Dedifferentiated amniotic fluid mesenchymal stem cell (primary cell): Measurements from ENCODE around the gene MKRN2OS.
A peak's percentile ranks its signal among the peaks of the same experiment; 100 is the strongest.

Experiments
- DNase-seq: peaks from one replicate; pipeline ENCODE4 v3.0.0-alpha.2; 2016; ENCODE audit errors: extremely low spot score

MKRN2OS gene

DNA sequence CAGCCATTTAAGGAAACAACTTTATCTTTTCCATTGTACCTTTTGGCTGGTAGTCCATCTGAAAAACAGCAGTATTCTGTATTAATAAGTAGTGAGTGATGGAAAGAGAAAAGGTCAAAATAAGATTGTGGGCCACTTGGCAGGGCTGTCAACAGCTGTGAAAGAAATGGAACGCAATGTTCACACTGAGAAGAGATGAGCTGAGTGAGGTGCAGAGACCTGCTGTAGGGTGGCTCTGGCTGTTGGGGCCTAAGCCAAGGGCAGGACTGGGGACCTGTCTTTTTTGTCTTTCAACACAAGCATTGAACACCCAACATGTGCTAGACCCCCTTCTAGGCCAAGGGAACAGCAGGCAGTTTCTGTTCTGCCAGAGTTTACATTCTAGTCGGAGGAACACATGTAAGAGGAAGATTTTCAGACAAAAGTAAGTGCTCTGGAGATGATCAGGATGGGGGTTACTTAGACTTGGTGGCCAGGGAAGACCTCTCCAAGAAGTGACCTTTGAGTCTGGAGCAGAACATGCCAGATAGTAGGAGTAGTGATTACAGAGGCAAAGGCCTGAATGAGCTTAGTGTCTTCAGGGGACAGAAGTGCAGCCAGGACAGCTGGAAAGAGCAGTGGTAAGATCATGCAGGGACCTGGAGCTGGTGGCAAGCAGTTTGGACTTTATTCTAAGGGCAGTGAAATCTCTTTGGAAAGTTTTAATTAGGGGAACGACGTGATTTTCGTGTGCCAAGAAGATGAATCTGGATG is 31.4 kb downstream of the MKRN2OS start:
- no peak for DNase-seq

DNA sequence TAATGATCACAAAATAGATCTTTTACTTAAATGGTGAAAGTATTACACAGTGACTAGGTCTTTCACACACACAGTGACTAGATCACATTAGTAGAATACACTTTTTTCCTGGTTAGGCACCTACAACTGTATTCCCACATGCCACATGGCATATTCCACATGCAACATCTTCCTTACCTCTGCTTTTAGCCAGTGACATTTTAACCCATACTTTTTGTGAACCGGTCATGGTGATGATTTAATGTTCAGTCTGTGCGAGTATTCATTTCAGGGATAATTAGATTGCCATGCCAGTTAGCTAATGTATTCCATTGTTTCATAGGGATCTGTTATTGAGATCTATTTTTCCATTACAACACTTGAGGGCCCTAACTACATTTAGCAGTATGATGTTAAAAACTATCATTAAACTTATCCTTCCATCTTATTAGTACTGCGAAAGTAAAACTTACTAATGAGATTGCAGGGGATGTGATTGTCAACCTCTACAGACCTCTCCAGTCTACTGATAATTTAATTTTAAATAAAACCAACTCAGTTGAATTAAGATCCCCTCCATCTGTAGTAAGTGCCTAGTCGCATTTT is 32.7 kb downstream of the MKRN2OS start:
- no peak for DNase-seq

DNA sequence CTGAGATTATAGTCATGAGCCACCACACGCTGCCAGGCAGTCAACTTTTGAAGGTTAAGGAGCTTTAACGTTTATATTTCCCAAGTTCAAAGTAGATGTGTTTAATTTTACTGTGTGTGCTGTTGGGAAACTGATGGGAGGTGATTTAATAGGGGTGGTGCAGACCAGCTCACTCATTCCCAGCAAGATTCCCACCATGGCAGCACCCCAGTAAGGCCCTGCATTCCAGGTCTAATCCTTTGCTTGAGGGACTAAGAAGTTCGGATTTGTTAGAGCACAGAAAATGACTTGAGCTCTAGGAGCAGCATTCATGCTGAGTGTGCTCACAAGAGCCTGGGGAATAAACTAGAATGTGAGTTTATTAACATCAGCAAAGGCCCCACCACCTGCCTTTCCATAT is 35.8 kb downstream of the MKRN2OS start:
- DNase-seq = no peak

DNA sequence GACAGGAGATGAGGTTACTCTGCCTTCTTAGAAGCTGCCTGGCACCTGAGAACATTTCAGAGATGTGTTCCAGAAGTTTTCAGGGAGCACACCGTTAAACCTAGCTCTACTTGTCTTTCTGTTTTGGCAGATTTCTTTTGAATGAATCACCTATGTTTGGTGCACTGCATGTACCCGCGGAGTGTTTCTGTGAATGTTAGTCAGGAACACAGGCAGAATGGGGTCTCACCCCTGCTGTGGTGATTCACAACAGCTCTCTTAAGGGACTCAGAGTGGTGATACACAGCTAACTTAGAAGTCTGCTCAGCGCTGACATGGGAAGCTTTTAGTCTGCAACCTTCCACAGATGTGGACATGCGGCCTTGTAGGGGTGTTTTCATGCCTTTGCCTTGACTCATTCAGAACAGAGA is 37.0 kb downstream of the MKRN2OS start:
- DNase-seq = peak; percentile 81

DNA sequence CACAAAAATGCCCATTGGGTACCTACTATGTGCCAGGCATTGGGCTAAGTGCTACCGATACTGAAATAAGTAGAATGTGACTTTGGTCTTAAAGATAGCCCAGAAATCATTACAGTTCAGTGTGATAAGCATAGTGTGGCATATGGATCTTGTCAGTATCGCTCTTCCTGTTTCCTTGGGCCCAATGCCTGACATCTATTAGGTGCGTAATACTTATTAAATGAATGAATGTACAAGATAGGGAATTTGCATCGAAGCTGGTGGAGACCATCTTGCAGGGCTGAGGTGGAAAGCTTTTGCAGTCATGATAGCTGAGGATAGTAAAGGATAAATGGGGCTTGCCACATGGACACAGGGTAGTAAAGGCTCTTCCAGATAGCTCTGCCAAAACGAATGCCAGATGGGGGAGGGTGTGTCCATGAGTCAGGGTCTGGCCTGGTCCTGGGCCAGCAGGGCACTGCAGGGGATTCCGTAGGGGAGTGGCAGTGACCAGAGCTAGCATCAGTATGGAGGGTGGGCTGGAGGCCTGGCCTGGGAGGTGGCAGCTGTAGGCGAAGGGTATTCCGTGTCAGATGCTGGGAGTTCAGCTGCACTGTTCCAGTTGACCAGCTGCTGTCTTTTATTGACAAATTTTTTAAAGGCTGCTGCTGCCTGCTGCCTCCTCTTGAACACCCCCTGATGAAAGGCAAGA is 37.6 kb downstream of the MKRN2OS start:
- no peak for DNase-seq

DNA sequence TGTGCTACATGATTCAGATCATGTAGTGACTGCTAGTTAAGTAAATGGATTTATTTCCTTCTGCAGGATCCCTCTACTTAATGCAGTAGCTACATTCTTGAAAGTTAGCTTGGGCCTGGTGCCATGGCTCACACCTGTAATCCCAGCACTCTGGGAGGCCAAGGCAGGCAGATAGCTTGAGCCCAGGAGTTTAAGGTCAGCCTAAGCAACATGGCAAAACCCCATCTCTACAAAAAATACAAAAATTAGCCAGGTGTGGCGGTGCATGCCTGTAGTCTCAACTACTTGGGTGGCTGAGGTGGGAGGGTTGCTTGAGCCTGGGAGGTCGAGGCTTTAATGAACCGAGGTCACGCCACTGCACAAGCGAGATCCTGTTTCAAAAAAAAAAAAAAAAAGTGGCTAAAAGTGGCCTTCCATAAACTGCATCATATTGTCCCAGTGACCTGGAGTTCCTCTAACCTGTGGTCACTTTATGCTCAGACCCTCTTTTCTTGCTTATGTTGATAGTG is 39.0 kb downstream of the MKRN2OS start:
- DNase-seq = no peak

DNA sequence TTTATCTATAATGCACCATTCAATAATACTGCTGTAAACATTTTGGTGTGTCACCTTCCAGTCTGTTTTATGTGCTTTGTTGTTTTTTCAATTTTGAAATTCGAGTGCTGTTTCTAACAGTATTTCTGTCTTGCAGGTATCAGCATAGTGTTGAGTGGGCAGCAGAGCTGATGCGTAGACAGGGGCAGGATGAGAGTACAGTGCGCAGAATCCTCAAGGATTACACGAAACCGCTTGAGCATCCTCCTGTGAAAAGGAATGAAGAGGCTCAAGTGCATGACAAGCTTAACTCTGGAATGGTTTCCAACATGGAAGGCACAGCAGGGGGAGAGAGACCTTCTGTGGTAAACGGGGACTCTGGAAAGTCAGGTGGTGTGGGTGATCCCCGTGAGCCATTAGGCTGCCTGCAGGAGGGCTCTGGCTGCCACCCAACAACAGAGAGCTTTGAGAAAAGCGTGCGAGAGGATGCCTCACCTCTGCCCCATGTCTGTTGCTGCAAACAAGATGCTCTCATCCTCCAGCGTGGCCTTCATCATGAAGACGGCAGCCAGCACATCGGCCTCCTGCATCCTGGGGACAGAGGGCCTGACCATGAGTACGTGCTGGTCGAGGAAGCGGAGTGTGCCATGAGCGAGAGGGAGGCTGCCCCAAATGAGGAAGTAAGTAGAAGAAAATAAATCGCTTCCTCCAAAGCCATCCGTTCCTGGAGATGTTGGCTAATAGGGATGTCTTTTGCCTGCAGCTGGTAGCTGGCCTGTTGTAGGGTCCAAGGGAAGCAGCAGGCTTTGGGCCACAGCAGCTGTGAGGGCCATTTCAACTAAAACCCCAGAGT is 42.0 kb downstream of the MKRN2OS start:
- DNase-seq = no peak

DNA sequence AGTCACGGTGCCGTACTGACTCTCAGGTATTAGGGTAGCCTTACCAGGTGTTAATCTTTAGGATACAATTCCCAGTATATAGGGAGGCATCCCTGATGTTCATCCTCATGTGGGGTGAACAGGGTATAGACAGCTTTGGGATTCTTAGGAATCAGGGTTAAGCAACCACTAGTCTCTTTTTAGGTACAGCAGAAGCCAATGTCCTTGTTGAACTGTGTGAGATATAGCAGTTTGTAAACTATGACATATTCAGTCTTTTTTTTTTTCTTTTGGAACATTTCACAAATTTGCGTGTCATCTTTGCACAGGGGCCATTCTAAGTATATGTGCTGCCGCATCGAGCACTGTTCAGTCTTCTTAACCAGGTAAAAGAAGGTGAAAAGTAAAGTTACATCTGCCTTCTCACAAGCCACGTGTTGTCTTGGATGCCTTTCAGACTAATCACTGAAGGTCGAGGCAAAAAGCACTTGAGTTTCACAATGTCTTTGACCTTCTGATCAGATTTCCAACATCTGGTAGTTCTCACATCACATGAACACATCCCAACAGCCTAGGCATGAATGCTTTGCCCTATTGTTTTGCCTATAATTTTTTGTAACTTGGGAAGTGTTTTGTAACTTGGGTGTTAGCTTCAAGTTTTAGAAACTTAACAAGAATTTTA is 43.8 kb downstream of the MKRN2OS start:
- peak; percentile 36 for DNase-seq

DNA sequence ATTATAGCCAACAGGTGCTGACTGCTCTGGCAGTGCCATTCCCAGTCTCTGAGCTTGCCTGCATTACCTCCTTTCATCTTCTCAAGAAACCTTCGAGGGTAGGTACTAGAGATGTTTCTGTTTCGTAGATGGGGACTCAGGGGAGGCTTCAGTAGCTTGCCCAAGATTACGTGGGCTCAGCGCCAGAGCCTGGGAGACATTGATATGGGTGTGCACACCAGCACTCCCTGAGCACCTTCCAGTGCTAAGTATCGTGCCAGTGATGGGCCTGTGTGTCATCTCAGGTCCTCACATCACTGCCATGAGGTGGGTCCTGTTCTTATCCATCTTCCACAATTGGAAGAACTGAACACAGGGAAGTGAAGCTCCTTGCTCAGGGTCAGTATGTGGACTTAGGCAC is 45.8 kb downstream of the MKRN2OS start:
- no peak for DNase-seq

DNA sequence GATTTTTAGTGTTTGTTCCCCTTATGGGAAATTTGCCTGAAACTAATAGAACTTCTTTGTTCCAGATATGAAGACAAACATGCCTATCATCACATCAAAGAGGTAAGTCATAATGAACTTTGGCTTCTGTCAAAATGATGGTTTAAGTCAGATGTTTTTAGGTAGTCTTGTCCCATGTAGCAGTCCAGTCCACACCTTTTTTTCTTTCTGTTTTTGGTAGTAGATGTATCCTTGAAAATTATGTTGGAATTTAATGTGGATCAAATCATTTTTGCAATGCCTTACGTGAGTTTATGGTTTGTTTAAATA is 48.9 kb downstream of the MKRN2OS start:
- DNase-seq = no peak

DNA sequence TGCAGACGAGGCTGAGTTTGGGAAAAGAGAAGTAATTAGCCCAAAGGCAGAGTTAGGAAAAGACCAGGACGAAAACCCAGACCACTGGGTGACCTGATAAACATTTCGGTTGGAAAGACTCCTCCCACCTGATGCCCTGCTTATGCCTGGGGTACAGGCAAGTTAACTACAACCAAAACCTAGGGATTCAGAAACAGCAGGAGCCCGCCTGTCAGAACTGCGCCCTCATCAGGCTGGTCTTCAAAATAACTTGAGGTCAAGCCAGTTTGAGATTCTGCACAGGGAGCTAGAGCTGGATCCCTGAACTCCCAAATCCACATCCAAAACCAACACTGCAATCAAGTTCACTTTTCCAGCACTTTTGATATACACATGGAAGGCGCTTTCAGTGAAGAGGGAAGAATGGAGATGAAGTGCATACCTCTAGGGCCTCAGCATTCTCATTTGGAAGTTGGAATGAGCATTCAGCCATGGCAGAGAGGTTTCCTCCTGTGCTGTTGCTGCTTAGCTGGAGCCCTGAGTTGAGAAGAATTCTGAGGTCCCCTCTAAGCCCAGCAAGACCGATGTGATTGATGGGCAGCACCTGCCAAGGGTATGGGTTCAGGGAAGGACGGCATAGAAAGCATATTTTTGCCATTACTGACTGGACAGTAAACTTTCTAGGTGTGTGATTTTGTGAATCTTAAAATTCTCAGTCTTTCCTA is 49.4 kb downstream of the MKRN2OS start:
- no peak for DNase-seq

DNA sequence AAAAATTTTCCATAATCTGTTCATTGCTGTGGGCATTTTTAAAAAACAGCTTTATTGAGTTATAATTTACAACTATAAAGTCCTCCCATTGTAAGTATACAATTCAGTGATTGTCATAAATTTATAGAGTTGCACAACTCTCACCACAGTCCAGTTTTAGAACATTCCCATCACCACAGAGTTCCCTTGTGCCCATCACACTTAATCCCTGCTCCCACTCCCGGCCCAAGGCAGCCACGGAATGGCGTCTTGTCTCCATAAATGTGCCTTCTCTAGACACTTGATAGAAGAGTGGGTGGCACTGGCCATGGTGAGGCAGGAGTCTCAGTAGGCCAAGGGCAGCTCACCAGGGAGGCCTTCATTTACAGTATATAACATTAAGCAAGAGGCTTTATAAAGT is 54.8 kb downstream of the MKRN2OS start:
- DNase-seq = no peak

DNA sequence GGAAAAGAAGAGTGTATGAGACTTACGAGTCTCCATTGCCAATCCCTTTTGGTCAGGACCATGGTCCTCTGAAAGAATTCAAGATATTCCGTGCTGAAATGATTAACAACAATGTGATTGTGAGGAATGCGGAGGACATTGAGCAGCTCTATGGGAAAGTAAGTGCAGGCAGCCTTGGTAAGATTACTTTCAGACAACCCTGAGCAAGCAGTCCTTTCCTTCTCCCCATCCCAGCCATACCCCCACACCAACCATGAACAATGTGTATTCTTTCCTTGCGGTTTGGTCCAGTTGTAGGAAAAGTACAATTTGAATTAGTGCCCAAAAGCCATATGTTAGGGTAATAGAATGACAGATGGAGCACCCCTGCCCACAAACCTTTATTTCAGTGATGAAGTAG is 55.5 kb downstream of the MKRN2OS start:
- DNase-seq = no peak
